Measurements from ENCODE around the gene GTF3C6. TPM values are rescaled to one million over a fixed set of nuclear protein-coding genes. Genes with fewer than 3 reads are reported as not detected.

Gene GTF3C6
- total and polyA plus RNA-seq, 2 of the 13 experiments (the other 11 are each of a cell fraction or from before 2014, with no cell fraction given) = 21.6 to 160 TPM

DNA sequence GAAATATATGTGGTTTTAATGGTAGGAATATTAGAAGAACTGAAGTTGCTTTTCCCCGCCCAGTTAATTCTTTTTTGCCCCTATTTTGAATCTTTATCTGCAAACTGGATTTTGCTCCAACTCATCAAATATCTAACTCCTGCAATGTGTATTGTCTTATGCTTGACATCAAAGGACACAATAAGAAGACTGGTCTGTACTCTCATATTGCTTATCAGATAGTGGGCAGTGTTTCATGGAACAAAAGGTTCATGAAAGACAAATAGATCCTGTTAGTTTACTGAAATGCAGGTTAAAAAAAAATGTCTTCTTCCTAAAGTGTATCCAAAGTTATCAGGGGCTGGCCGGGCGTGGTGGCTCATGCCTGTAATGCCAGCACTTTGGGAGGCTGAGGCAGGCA is 27.7 kb upstream of the GTF3C6 start (continued):
- TF ChIP-seq, protein P1, sequence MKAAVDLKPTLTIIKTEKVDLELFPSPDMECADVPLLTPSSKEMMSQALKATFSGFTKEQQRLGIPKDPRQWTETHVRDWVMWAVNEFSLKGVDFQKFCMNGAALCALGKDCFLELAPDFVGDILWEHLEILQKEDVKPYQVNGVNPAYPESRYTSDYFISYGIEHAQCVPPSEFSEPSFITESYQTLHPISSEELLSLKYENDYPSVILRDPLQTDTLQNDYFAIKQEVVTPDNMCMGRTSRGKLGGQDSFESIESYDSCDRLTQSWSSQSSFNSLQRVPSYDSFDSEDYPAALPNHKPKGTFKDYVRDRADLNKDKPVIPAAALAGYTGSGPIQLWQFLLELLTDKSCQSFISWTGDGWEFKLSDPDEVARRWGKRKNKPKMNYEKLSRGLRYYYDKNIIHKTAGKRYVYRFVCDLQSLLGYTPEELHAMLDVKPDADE (CRISPR knock-in tag; IDR thresholded peaks at IDR 0.05) = no peak
- TF ChIP-seq, protein P2, sequence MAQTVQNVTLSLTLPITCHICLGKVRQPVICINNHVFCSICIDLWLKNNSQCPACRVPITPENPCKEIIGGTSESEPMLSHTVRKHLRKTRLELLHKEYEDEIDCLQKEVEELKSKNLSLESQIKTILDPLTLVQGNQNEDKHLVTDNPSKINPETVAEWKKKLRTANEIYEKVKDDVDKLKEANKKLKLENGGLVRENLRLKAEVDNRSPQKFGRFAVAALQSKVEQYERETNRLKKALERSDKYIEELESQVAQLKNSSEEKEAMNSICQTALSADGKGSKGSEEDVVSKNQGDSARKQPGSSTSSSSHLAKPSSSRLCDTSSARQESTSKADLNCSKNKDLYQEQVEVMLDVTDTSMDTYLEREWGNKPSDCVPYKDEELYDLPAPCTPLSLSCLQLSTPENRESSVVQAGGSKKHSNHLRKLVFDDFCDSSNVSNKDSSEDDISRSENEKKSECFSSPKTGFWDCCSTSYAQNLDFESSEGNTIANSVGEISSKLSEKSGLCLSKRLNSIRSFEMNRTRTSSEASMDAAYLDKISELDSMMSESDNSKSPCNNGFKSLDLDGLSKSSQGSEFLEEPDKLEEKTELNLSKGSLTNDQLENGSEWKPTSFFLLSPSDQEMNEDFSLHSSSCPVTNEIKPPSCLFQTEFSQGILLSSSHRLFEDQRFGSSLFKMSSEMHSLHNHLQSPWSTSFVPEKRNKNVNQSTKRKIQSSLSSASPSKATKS (CRISPR knock-in tag; IDR thresholded peaks at IDR 0.05) = no peak
- TF ChIP-seq ZNF557 (CRISPR knock-in tag; IDR thresholded peaks at IDR 0.05) (no peak), ZNF432 (CRISPR knock-in tag; IDR thresholded peaks at IDR 0.05; ENCODE audit: borderline replicate concordance) (no peak), ZNF570 (CRISPR knock-in tag; IDR thresholded peaks at IDR 0.05; ENCODE audit: borderline replicate concordance) (no peak)

DNA sequence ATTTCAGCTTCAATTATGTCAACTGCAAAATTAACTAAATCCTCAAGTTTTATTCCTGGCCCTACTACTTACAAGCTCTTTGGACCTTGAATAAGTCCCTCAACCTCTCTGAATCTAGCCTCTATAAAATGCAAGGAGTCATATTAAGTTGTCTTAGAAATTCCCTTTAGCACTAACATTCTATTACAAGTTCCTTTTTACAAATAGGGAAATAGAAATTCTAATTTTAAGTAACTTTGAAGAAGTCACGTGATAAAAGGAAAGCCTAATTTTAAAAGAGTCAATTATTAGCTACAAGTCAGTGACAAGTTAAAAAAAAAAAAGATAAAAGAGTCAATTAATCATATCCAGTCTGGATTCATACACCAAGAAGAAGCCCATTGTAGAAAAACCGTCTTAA is 24.6 kb upstream of the GTF3C6 start:
- no peak for DNase-seq (ENCODE audit: low spot score)
- WGBS (ENCODE audit: low lambda C conversion rate) = 23% methylated on average over 2 of the region's 2 CpGs
- in situ Hi-C loops (cut with HindIII; ENCODE audit: extremely low pct_ligation_motif_present, low pct_unique_long_range_greater_than_20kb) (no loop called here), intact Hi-C loops (cut with micrococcal nuclease; ENCODE audit: unreplicated experiment) (no loop called here)
- H3K36me3 ChIP-seq (replicated peaks in 1 of 2; ENCODE audit: control insufficient read depth in 1 of 2, insufficient read depth in 2 of 2, low read length in 2 of 2) = no peaks in the 10 kb centered on the region
- H3K9me3 ChIP-seq (ENCODE audit: low read length) = no peaks in the 10 kb centered on the region
- TF ChIP-seq PITX1 (CRISPR knock-in tag; IDR thresholded peaks at IDR 0.05) = no peak
- peak; percentile 63; the same call in 1 of the 2 replicates for TF ChIP-seq RAD51 (IDR thresholded peaks at IDR 0.05; ENCODE audit: borderline replicate concordance)
- TF ChIP-seq ESRRA (CRISPR knock-in tag; IDR thresholded peaks at IDR 0.05; ENCODE audit: low read depth) = no peak
- no peak for TF ChIP-seq ZSCAN30 (CRISPR knock-in tag; IDR thresholded peaks at IDR 0.05)
- TF ChIP-seq ETV5 (CRISPR knock-in tag; IDR thresholded peaks at IDR 0.05; ENCODE audit: borderline replicate concordance) = no peak
- no peaks in the 10 kb centered on the region; a peak in 1 of 5 replicates for H3K27me3 ChIP-seq (ENCODE audit: control insufficient read depth in 1 of 2, insufficient read depth in 2 of 2, low read length in 2 of 2)
- POLR2A ChIA-PET = interaction anchor here (1.1 kb wide), 1 partner anchor 25 kb away, joined by 3 read pairs; the partner anchor contains the start of gene GTF3C6
- CTCF ChIA-PET (ENCODE audit: low intra/inter-chr PET ratio, low total read pairs) = no interaction called here
- H3K27ac ChIP-seq (ENCODE audit: extremely low read length, insufficient read depth, low read length) = no peak overlapping the region
- H4K20me1 ChIP-seq (ENCODE audit: insufficient read depth, low read length) = no peaks in the 10 kb centered on the region
- no peaks in the 10 kb centered on the region for H3K79me2 ChIP-seq (ENCODE audit: insufficient read depth, low read length)
- no TSS peak for BruUV-seq (replicated peaks)
- no peak for ATAC-seq
- no peak overlapping the region for H3K9ac ChIP-seq (ENCODE audit: insufficient read depth, low read depth, low read length)
- no peak overlapping the region for H3K4me3 ChIP-seq (replicated peaks in 1 of 3; ENCODE audit: insufficient read depth in 1 of 3, low read depth in 2 of 3, low read length in 3 of 3)
- H3K4me2 ChIP-seq (ENCODE audit: low read depth, low read length) = no peak overlapping the region
- H2AFZ ChIP-seq (ENCODE audit: low read length) = no peak overlapping the region
- no peak for FAIRE-seq
- peaks cover 6% of the 10 kb centered on the region; the same call in 1 of the 2 replicates for H3K4me1 ChIP-seq (ENCODE audit: insufficient read depth, low read length)
